HG02588 (cell line): ENCODE data around the gene SECTM1.
"Not testable (repeated sequence)": the region's sequence is repeated elsewhere in the genome, so short reads cannot be mapped to it uniquely, and the experiment has no call there.

Experiments used
- ATAC-seq: cut with Tn5 transposase; IDR thresholded peaks from one replicate; pipeline ENCODE4 v1.9.1; 2021; ENCODE audit warnings: mild to moderate bottlenecking, moderate library complexity; ENCODE audit not compliant: unreplicated experiment

The SECTM1 gene

DNA sequence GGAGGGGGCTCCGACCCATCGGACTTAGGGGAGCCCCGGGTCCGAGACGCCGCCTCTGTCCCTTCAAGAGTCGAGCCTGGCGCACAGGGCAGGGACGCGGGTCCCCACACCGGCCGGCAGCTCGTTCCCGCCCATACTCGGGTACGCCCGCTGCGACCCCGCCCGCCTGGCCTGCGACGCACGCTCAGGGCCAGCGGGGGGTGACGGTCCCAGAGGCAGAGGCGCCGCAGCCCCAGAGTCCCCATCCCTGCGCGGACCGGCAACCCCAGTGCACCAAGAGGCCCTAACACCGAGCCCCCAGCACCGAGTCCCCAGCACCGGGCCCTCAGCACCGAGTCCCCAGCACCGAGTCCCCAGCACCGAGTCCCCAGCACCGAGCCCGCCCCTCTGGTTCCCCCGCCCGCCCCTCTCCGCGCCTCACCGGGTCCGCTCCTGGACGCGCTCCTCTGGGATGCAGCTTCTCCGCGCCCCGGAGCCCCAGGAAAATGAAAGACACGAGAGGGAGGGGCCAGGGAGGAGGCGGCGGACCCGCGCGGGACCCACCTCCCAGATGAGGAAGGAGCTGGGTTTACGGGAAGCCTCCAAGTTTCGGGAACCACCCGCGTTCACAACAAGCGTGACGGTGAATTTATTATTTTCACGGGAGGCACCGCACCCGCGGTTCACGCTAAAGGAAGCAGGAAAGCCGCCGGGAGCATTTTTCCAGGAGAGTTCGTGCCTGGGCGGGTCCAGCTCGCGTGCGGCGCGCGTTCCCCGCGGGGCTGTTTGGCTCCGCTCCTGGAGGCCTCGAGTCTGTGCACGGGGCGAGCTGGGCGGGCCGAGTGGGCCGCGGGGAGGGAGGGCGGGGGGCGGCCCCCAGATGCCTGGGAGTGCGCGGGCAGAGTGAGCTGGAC is at the start of gene SECTM1:
Gene SECTM1 (minus strand): TSS at position 488 of the 893 bp plus-strand sequence. CDS start 6,526 bp downstream, outside the sequence.
- ATAC-seq: no peak

DNA sequence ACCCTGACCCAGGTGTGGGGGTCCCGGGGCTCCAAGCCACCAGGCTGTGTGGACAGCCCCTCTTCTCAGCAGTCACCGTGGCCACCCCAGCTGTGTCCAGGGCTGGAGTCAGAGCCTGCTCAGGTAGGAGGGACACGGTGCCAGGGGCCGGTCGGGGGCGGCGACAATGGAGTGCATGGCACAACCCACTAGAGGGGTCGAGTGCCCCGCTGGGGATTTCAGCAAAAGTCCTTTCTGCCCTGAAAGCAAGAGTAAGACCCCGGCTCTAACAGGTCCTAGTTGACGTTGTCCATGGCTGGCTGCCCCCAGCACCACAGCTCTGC is 49.3 kb upstream of the SECTM1 start:
- ATAC-seq: no peak

DNA sequence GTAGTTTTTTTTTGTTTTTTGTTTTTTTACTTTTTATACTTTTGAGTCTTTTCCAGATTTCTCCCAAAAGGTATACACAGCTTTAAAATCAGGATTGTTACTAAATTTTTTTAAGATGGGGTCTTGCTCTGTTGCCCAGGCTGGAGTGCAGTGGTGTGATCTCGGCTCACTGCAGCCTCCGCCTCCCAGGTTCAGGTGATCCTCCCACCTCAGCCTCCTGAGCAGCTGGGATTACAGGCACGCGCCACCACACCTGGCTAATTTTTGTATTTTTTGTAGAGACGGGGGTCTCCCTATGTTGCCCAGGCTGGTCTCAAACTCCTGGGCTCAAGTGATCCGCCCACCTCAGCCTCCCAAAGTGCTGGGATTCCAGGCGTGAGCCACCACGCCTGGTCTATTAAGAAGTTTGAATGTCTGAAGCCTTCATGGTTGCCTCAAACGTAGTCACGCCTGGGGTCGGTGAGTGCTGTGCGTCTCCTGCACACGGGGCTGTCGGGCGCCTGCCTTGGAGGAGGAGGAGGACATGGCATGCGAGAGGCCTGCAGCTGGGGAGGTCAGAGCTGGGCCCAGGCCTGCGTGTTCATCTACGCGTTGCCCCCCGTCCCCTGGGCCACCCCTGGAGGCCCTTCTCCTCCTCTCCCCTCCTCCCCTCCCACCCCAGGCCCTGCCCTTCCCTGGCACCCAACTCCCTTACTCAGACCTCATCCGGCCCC is 48.8 kb upstream of the SECTM1 start:
- not testable (repeated sequence) for ATAC-seq

DNA sequence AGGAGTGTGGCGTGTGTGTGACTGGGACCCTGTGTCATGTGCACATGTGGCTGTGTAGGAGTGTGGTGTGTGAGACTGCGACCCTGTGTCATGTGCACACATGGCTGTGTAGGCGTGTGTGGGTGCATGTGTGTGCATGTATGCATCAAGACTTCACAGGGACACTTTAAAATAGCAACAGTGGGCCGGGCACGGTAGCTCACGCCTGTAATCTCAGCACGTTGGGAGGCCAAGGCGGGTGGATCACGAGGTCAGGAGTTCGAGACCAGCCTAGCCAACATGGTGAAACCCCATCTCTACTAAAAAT is 48.1 kb upstream of the SECTM1 start:
- not testable (repeated sequence) for ATAC-seq

DNA sequence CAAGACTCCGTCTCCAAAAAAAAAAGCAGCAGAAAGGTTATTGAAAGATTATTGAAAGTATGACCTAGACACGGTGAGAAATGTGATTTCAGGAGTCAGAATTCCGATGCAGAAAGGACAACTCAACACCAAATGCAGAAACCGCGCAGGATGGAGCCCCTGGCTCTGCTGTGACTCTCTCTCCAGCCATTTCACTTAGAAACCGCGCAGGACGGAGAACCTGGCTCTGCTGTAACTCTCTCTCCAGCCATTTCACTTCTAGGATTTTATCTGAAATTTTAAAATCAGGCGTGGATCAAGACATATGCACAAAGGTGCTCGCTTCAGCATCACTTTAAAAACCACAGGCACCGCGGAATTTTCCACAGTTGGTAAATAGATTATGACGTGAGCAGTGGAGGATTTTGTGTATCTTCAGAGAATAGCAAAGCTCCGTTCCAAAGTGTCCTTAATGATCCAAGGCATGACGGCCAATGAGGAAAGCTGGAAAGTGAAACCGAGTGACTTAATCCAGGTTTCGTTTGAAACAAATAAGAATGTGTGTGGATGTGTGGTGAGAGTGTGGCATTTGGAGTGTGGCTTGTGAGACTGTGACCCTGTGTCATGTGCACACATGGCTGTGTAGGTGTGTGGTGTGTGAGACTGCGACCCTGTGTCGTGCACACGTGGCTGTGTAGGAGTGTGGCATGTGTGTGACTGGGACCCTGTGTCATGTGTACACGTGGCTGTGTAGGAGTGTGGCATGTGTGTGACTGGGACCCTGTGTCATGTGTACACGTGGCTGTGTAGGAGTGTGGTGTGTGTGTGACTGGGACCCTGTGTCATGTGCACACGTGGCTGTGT is 47.5 kb upstream of the SECTM1 start:
- ATAC-seq: no peak

DNA sequence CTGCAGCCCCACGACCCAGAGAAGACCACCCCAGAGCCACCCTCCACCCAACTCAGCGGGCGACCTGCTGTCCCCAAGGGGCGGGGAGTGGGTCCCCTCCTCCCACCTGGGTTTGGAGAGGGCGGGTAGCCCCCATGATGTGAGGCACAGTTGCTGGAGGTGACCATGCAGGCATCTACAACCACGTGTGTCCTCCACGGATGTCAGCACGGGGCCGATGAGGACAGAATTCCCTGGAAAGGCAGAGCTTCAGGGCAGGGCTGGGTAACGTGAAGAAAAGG is 45.1 kb upstream of the SECTM1 start:
- ATAC-seq: no peak

DNA sequence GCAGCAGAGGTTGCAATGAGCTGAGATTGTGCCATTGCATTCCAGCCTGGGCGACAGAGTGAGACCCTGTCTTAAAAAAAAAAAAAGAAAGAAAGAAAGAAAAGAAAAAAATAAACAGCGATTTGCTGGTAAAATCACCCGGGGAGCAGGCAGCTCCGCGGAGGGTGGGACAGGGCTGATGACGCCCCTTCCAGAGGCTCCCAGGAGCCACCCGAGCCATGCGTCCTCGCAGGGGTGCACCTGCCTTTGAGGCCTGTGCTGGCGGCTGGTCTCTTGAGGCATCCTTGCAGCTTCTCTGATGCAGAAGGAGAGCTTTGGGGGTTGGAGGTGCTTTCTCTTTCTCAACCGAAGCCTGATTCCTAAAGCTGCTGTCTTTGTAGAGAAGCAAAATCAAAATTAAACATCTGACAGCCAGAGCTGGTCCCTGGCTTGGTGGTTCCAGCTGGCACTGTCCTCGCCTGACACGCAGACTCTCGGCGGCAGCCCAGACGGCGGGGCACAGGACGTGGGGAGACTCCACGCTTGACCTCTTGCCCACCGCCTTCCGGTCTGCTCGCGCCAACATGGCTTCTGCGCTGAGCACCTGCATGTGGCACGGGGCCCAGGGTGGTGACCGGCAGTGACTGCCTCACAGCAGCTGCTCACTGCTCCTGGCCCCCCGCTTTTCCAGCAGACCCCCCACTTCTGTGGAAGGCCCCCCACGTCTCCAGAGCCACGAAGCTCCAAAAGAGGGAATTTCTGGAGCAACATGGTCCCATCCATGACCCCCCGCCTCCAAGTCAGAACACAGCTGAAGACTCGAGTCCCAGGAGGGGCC is 44.6 kb upstream of the SECTM1 start:
- ATAC-seq: no peak

DNA sequence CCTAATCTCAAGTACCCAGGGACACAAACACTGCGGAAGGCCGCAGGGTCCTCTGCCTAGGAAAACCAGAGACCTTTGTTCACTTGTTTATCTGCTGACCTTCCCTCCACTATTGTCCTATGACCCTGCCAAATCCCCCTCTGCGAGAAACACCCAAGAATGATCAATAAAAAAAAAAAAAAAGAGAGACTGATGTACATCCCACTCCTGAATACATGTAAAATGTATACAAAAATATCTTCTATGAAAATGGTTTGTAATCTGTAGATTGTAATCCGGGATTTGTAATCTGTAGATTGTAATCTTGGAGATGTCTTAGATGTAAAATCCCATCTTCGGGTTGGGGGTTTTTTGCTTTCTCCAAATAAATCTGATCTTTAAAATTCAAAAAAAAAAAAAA is 43.7 kb upstream of the SECTM1 start:
- not testable (repeated sequence) for ATAC-seq

DNA sequence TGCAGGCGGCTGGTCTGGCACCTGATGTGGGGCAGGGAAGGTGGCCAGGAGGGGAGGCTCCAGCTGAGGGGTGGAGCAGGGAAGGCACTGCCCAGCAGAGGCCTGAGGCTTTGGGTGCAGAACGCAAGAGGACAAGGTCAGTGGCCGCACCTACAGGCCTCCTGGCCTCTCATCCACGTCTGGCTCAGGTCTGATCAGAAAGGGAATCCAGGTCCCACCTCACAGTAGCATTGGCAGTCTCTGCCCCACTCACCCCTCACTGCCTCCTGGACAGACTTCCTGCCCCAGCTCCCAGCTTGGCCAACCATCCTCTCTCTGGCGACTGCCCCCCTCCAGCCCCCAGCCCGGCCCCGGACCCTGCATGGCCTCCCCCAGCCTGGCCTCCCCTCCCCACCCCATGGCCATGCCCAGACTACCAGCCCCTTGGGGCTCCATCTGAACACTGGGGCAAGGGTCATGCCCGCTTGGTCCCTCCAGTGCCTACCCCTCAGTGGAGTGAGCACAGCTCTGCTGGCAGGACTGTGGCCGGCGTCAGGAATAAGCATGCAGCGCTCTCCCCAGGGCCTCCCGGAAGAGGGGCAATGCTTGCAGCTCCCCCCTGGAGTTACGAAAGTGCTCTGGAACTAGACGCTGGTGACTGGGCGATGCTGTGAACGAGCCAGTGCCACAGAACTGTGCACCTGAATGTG is 42.6 kb upstream of the SECTM1 start:
- no peak for ATAC-seq

DNA sequence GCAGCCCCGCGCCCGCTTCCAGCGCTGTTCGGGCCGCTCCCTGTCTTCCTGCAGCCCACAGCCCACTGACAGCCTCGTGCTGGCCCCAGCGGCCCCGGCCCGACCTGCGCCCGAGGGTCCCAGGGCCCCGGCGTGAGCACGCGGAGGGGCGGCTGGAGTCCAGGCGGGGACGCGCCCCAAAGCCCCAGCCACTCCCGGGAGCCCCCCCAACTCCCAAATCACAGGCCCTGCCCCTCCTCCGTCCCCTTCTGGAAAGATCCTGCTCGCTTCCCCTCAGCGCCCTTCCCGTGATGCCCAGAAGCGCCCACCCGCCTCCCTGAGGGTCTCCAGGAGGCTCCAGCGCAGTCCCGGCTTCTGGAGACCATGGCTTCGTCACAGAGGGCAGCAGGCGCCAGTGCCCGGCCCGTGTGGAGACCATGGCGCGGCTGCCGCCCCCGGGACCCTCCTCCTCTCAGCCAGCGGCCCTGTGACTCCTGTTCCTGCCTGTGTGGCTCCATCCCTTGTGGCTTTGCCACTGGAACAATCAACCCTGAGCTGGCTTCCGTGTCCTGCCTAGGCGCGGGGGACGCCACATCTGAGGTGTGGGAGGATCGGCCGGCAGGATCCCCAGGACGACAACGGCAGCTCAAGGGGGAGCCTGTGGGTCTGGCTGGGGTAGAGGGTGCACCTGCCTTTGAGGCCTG is 41.9 kb upstream of the SECTM1 start:
- ATAC-seq: no peak

DNA sequence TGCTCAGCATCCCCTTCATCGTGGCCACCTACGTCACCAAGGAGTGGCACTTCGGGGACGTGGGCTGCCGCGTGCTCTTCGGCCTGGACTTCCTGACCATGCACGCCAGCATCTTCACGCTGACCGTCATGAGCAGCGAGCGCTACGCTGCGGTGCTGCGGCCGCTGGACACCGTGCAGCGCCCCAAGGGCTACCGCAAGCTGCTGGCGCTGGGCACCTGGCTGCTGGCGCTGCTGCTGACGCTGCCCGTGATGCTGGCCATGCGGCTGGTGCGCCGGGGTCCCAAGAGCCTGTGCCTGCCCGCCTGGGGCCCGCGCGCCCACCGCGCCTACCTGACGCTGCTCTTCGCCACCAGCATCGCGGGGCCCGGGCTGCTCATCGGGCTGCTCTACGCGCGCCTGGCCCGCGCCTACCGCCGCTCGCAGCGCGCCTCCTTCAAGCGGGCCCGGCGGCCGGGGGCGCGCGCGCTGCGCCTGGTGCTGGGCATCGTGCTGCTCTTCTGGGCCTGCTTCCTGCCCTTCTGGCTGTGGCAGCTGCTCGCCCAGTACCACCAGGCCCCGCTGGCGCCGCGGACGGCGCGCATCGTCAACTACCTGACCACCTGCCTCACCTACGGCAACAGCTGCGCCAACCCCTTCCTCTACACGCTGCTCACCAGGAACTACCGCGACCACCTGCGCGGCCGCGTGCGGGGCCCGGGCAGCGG is 41.2 kb upstream of the SECTM1 start:
- no peak for ATAC-seq

DNA sequence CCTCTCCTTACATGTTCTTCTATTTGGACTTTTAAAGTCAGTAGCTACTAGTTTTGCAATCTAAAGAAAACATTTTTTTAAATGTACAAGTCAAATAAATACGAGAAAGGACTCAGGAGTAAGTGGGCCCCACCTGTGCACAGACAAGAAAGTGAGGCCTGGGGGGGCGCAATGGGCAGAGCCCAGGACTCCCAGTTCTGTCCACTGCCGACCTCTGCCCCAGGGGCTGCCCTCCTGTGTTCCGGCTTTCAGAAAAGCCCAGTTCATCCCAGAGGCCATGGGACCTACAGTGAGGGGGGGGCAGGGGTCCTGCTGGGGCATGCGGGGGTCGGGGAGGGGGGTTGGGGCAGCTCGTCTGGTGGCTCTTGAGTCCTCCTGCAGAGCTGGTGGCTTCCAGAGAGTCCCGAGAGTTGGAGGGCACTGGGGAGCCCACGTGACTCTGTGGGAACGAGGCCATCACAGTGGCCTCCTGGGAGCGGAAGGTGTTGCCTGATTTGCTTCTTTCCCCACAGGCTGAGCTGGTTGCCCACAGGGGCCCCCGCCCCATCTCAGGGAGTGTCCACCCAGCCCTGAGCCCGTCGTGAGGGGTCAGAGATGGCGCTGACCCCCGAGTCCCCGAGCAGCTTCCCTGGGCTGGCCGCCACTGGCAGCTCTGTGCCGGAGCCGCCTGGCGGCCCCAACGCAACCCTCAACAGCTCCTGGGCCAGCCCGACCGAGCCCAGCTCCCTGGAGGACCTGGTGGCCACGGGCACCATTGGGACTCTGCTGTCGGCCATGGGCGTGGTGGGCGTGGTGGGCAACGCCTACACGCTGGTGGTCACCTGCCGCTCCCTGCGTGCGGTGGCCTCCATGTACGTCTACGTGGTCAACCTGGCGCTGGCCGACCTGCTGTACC is 40.4 kb upstream of the SECTM1 start:
- no peak for ATAC-seq

DNA sequence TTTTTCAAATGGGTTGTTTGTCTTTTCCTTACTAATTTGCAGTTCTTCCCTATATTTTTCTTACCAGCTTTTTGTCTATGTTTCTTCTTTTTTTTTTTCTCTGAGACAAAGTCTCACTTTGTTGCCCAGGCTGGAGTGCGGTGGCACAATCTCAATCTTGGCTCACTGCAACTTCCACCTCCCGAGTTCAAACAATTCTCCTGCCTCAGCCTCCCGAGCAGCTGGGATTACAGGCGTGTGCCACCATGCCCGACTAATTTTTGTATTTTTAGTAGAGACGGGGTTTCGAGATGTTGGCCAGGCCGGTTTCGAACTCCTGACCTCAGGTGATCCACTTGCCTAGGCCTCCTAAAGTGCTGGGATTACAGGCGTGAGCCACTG is 39.5 kb upstream of the SECTM1 start:
- ATAC-seq: not testable (repeated sequence)

DNA sequence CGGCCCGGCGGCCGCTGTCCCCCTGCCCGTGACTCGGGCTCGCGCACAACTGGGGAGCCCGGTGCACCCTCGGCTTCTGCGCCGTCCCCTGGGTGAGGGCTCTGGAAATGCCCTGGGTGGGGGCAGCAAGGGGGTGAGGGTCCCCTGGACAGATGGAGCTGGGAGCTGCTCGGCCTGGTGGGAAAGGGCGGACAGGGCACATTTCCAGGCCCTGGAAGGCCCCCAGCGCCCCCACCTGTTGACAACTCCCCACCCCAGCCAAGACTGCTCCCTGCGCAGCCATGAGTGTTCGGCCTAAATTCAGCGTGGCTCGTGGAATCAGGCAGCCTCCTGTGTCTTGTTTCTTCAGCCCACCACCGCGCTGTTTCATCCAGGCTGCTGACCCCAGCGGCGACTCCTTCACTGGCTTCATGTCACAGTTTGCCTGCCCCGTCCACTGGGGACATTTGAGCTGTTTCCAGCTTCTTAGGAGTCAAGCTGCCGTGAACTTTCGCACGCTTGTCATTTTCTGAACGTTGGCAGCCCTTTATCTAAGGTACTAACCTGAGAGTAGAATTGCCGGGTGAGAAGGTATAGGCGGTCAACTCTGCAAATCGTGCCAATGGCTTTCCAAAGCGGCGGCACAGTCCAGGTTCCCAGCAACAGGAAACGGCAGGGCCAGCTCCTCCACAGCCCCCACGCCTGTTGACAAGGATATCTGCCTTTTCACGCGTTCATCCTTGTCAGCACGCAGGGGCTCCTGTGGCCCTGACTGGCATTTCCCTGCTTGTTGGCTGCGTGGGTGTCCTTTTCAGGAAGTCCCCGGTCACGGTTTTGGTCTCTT is 38.9 kb upstream of the SECTM1 start:
- no peak for ATAC-seq

DNA sequence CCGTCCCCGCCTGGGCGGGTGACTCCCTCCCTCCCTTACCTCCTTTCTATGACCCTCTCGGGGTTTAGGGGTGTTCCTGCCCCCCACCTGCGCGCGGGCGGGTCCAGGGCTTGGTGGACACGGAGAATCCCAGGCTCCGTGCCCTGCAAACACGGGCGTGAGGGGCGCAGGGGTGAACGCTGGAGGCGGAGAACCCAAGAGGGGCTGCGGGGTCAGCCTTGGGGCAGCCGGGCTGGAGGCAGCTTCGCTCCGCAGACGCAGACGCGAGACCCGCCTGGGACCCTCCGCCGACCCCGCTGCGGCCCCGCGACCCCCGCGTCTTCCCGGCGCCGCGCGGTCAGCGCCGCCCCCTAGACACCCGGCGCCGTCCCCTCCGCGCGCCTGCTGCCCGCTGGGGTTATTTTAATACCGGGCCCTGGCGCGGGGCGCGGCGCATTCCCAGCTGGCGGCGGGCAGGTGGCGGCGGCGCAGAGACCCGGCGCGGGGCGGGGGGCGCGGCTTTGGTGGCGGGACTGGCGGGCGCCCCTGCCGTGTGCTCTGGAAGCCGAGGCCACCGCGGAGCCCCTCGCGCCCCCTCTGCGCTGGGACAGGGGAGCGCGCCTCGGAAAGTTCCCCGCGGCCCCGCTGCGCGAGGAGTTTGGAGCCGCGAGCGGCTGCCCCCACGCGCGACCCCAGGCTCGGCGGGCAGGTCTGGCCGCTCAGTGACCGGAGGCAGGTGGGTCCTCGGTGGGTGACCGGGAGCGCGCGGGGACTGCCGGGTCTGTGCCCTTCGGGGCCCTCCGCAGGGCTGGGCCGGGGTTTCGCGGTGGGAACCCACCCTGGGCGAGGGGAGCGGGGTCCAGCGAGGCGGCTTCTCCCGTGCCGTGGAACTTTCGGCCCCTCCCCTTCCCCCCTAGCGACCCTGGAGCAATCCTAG is 38.0 kb upstream of the SECTM1 start, which contains the start of gene UTS2R:
Gene UTS2R (plus strand): TSS at position 433 of the 916 bp plus-strand sequence. CDS start 2,560 bp downstream, outside the sequence.
- ATAC-seq: no peak
